GM19351 (cell line): Measurements from ENCODE around the gene GASK1B.

Source experiments
- ATAC-seq: cut with Tn5 transposase; IDR thresholded peaks from one replicate; pipeline ENCODE4 v1.9.1; 2021; ENCODE audit warnings: mild to moderate bottlenecking, moderate library complexity; ENCODE audit not compliant: unreplicated experiment

The GASK1B gene

DNA sequence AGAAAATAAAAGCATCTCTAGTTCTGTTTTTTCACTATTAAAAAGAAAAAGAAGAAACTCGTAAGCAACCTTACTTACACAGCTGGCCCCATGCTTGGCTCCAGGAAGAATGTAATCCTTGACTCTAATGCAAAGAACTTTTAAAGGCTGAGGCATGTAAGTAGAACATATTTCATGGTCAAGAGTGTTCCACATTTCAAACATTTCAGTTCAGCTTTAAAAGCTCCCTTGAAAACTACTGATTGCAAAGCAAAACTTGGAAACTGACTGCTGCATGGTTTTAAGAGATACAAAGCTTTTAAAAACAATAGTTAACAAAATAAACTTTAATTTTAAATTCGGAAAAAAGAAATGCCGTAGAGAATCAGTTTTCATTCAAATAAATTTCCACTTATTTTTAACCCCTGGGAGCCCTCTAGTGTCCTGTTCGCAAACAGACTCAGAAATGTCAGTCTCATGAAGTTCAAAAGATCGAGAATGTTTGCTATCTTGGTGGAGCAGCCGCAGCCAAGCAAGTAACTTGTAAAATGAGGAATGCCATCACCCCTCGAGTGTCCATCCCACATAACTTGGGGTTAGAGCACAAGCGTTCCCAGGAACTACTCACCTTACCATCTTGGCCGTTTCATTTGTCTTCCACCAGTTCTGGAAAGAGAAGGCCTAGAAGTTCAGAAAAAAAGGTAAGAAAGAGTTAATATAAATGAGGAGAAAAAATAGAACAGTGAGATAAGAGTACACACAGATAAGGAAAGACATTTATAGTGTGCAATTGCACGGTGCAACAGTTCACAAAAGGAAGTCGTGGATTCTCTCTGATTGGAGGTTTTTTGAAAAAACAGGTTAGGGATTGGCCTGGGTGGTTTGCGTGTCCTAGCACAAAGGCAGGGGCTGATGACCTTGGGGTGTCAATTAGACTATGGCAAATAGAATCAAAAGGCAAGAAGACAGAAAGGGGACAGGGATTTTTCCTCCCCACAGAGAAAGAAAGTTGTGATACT, at the start of gene GASK1B:
GASK1B (minus strand) TSS at position 765 of the 998 bp plus-strand sequence. CDS start 1,650 bp downstream, outside the sequence.
- ATAC-seq, result peak; percentile 54

DNA sequence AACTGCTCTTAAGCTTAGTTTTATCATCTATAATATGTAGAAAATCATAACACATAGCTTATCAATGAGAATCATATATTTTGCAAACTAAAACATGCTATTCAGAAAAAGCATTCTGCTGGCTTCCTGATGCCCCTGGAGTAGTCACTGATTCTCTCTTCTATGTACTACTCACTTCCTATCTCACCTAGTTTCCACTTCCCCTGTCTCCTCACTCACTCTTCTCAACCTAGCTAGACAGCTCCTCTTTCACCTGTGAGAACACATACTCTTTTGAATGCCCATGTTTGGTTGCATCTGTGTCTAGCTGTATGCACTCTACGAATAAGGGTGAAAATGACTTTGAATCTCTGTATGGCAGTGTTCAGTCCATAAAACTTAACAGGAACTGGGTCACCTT, 46.8 kb upstream of the GASK1B start:
- ATAC-seq, result peak; percentile 58

DNA sequence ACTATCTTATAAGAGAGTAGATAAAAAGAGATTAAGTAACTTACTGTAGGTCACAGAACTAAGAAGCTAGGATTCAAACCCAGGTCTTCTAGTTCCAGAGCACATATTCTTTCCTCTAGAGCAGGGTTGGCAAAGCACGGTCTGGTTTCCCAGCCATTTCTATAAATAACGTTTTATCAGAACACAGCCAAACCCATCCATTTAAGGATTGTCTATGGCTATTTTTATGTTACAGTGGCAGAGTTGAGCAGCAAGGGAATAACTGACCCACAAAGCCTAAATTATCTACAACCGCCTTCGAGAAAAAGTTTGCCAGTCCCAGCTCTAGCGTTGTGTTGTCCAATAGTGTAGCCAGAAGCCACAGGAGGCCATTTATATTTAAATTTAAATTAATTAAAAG, 44.9 kb upstream of the GASK1B start:
- ATAC-seq, result no peak

DNA sequence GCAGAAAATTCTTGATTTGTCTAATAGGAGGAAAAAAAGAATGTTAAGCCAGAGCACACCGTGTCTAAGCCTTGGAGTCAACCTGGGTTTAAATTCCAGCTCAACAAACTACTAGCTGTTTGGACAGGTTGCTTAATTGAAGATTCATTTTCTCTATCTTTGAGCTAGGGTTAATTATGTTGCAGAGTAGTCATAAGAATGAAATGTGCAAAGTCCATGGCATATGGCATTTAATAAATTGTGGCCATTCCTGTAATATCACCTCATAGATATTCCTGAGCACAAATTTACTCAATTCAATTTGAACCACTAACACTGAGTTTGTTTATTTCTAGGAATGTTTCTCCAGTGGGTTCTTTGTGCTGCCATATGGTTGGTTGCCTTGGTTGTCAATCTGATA, 42.0 kb upstream of the GASK1B start:
- ATAC-seq, result no peak

DNA sequence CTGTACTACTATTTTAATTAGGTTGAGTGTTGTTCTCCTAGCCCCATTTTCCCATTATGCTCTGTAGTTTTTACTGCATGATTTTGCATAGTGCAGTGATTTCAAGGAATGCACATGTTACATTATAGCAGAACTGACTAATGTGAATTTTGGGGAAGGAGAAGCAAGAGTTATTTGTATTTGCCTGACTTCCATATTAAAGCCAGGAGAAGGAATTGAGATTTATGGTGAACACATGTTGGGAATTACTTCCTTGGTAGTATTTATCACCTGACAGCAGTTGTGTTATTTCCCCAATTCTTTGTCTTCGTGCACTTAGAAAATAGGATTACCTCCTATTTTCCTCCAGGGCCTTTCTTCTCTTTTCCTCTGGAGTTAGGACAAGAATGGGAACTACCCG, 40.6 kb upstream of the GASK1B start:
- ATAC-seq, result no peak

DNA sequence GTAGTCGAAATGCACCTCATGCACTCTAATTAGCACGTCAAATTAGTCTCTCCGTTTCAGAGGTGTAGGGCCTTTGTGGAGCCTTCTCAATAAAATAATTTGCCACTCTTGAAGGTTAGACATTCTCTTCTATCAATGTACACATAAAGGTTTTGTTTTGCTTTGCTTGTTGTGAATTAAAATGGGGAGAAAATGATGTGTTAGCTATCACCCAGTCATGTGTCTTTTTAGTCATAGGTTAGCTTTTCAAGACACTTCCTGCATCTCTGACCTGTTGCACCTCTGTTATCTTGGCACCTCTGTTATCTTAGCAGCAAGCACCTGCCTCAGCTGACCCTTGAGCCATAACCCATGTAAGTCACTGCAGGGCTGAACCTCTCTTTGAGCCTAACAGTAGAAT, 38.4 kb upstream of the GASK1B start:
- no peak for ATAC-seq

DNA sequence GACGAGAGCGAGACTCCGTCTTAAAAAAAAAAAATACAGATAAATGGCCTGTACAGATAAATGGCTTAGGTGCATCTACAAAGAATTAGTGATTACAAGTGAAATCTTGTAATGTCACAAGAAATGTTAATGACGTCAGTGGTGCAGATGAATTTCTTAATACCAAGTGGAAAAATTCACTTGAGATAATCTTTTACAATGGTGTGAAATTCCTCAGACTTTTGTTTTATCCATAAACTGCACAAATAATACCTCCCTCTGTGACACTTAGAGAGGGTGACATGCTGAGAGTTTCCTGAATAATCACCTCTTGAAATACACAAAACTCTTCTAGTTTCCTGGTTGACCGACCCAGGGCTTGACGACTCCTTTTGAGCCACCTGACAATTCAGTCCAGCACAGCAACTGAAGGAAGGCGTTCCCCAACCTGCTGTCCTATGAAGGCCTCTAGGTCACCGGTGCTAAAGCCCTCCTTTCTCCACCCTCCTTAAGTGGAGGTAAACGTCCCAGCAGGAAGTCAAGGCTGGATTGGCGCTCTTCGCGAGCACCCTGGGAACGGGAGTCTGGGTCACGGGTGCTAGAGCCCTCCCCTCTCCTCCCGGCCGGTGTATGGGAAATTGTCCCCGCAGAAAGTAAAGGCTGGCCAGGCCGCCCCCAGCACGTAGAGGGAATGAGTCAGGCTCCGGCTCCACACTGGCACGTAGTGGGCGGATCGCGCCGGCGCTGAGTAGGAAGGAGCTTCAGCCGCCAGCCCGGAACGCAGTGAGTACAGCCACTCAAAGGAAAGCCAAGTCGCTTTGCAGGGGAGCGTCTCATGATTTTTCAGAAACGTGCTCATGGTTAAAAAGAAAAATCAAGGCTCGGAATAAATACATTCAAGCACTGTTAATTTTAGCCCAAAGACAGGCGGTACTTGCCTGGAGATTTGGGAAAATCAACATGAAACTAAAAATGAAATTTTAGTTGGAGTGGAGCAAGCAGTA, 37.3 kb upstream of the GASK1B start, which contains the start of gene TMEM144:
TMEM144 (plus strand) TSS at position 662 of the 983 bp plus-strand sequence. CDS start 2,182 bp downstream, outside the sequence.
- peak; percentile 89 for ATAC-seq

DNA sequence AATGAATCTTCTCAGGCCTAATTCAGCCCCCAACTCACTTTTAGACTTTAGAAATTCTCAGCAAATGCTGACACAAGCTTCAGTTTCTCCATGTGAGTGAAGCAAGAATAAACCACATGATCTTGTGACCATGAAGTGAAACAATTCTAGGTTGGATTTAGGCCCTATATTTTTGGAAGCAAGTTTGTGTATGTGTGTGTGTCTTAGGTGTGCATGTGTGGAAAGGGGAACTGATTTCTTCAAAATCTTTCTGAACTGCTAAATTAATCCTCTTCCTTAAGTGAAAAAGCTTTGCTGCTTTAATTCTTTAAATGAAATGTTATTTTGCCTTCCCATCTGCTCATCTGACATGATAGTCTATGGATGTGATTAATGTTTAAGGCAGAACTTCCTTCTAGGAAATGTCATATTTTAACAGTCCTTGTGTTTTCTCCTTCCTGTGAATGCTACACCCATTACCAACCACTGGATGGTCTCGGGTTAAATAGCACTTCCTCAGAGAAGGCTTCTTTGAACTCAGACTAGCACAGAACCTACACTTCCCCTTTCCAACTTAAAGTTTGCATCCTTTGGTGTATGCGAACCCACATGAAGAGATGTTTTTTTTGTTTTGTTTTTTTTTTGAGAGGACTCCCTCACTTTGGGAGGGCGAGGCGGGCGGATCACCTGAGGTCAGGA, 36.3 kb upstream of the GASK1B start:
- ATAC-seq, result peak; percentile 56

DNA sequence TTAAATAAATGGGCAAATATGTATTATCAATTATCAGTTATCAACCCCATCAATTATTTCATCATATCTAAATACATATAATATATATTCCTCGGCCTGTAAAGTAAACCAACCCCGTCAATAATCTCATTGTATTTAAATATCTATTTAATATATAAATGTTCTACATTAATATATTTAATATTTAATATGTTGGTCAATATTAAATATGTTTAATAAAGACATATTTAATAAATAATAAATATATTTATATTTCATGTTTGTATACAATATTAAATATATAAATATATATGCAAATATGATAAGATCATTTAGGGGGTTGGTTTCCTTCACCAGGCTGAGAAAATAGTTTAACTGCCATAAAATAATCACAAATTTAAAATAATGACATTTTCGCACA, 31.1 kb upstream of the GASK1B start:
- ATAC-seq, result no peak

DNA sequence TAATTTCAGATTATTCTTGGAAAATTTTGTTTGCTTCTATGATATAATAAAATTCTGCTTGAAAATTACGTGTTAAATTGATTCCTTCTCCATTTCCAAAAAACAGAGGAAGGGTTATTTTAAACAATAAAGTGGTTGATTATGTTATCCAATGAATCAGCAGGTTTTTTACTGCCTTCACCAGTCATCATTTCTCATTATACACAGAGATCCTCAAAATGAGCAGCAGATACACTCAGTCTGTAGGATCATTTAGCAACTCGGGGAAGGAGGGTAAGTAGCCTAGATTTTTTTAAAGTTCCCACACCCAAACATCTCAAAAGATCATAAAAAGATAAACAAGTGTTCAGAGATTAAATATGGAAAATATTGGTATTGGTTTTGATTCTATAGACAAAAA, 30.6 kb upstream of the GASK1B start:
- ATAC-seq, result no peak

DNA sequence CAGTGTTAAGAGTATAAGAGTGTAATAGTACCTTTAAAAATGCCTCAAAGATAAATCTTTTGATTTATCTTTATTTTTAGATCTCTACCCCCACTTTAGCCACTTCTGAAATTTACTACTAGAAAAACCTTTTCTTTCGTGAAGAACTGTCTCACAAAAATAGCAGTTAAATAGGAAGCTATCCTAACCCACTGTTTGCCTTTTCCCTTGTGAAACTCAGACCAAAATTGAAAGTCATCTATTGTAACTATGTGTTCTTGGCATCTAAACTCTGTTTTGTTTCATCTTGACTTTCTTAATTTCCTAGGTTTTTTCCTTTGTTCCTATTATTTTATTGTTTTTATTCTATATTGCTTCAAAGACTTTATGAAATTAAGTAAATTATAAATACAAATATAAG, 29.7 kb upstream of the GASK1B start:
- no peak for ATAC-seq

DNA sequence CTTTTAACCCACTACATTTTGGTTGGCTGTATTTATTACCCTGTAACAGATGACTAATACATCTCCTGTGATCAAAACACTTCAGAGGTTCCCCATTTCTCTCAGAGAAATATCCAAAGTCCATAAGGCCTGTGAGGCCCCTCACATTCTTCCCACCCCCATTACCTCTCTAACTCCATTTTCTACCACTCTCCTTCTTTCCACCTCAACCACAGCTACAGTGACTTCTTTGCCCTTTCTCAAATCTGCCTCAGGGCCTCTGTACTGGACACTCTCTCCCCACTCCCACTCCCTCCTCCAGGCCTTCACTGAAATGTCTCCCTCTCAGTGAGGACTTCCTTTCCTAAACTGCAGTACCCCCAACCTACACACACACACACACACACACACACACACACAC, 29.1 kb upstream of the GASK1B start:
- no peak for ATAC-seq

DNA sequence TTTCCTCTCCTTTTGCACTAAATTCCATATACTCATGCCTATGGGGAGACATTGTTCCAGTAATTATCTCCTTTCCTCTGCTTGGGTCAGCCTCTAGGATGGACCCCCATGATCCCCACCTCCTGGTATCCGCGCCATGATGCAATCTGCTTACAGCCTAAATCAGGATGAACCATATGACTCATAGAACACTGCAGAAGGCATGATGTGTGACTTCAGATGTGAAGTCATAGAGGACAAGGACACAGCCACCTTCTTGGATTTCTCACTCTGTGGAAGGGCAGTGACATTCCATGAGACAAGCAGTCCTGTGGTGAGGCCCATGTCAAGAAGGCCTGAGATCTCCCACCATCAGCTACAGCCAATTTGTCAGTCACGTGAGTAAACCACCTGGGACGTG, 28.5 kb upstream of the GASK1B start:
- ATAC-seq, result no peak

DNA sequence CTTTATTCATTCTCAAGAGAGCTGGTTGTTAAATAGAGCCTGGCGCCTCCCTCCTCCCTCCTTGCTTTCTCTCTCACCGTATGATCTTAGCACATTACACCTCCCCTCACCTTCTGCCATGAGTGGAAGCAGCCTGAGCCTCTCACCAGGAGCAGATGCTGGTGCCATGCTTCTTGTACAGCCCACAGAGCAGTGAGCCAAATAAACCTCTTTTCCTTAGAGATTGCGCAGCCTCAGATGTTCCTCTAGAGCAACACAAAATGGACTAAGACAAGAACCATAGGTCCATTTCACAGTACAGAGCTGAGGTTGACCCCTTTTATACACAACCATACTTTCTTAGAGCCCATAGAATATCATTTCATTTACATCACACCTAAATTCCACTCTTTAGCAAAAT, 27.4 kb upstream of the GASK1B start:
- ATAC-seq, result no peak

DNA sequence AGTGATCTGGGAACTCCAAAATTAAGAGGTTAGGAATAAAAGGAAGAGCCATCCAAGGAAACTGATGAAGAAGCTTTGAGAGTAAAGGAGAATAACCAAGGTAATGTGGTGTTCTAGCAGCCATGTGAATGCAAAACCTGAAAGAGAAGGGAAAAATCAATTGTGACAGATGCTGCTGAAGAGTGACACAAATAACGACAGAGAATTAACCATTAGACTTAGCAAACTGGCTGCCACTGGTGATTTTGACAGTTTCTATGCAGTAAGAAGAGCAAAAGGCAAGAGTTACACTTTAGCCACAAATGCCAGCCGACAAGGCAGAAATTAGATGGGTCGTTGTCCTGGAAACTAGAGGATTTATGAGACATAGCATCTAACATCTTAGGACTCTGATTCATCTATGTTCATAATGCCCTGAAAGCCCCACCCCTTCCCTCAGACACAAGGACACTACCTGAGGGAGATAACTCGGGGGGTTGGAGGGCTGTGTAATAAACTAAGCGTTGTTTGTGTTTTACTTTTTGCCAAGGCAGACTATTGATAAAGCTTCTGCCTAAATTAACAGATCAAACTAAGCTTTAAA, 24.5 kb upstream of the GASK1B start:
- ATAC-seq, result no peak

DNA sequence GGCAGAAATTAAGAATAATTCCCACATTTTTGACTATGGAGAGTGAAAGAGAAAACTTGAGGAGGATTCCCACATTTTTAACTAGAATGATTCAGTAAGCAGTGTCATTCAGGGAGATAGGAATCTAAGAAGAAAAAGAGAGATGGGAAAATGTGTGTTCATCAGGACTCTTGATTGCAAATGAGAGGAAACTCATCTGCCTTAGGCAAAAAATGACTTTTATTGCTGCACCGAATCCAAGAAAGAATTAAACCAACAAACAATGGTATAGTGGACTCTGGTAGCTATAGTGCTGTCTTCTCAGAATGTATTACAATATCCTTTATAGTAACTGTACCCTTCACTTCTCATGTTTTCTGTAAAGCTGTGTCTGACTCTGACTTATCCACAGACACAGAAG, 22.5 kb upstream of the GASK1B start:
- ATAC-seq, result no peak

DNA sequence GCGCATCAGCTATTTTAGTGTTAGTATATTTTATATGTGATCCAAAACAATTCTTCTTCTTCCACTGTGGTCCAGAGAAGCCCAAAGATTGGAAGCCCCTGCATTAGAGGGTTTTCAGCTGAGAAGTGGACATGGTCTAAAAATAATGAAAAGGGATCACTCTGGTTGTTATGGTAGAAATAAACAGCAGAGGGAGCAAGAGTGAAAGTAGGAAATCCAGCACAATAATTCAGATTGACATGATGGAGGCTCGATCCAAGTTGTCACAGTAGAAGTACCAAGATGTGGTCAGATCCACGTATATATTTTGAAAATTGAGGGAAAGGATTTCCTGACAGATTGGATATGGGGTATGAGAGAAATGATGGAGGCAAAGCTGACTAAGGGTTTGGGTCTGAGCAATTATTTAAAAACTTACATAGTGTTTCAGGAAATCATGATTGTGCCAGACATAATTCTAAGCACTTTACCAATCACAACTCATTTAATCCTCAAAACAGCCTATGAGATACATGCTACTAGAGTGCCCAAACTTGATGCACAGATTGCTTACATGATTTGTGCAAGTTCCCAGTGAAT, 20.4 kb upstream of the GASK1B start:
- peak; percentile 70 for ATAC-seq

DNA sequence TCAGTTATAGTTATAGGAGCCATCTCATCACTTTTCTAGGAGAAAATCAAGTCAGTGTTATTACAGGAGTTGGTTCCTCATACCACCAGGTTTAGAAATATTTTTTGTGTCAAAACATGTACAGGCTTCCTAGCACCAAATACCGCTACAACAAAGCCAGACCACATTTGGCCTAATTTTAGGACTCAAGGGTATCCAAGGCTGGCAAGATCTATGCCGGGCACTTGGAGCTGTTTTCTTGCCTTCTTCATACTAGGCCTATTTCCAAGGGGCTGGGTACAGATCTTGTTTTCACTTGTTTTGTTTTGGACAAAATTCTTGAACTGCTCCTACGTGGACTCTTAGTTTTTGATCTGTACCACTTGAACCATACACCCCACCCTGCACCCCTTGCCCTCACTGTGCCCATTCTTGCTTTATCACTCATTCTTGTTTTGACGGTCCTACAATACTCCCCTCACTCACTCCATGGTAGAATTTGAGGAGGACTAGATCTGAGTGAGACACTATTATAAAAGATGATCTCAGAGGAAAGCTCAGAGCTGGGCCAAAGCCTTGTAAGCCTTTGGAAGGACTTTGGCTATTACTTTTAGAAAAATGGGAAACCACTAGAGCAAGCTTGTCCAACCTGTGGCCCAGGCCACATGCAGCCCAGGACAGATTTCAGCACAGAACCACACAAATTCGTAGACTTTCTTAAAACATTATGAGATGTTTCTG, 19.8 kb upstream of the GASK1B start:
- no peak for ATAC-seq

DNA sequence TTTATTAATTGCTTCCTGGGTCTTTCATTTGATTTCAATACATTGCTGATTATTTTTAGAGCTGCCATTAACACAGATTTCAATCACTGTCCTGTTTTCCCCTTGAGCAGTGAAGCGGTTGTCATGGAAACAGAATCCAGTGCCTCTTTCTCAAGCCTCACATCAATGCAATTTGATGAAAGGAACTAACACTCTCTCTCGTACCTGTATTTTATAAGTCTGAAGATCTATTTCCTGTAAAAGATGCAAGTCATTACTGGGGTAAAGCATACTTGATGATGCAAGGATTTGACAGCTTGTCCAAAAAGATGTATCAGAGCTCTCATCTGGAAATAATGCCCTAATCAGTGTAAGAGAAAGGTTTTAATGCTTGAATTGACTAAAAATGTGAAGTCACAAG, 17.9 kb upstream of the GASK1B start:
- ATAC-seq, result no peak
